Neuronal stem cell (in vitro differentiated cells): ENCODE data around the gene DNAAF1.

ENCODE experiments used
- DNase-seq: peaks from one replicate; pipeline ENCODE4 v3.0.0-alpha.2; 2013; ENCODE audit warnings: low spot score
- H2AFZ ChIP-seq: one replicate; pipeline ENCODE4 v1.6.1; 2013; ENCODE audit warnings: mild to moderate bottlenecking, low read length, inconsistent platforms
- H2AK5ac ChIP-seq: 2 replicates; pipeline ENCODE4 v1.6.1; 2013; ENCODE audit warnings: low read depth, mild to moderate bottlenecking, inconsistent platforms, low read length, moderate library complexity, mixed read lengths
- H2BK120ac ChIP-seq: 2 replicates; pipeline ENCODE4 v1.6.1; 2013; ENCODE audit warnings: low read depth, mild to moderate bottlenecking, inconsistent platforms, low read length, moderate library complexity, mixed read lengths
- H2BK12ac ChIP-seq: one replicate; pipeline ENCODE4 v1.6.1; 2013; ENCODE audit warnings: low read length, inconsistent platforms
- H2BK15ac ChIP-seq: 2 replicates; pipeline ENCODE4 v1.6.1; 2013; ENCODE audit warnings: mild to moderate bottlenecking, low read length, inconsistent platforms, mixed read lengths
- H2BK5ac ChIP-seq: one replicate; pipeline ENCODE4 v1.6.1; 2013; ENCODE audit warnings: inconsistent platforms, mild to moderate bottlenecking, low read length, moderate library complexity
- H3K14ac ChIP-seq: one replicate; pipeline ENCODE4 v1.6.1; 2013; ENCODE audit warnings: low read length, inconsistent platforms
- H3K18ac ChIP-seq: 2 replicates; pipeline ENCODE4 v1.6.1; 2013; ENCODE audit warnings: low read length, inconsistent platforms
- H3K23ac ChIP-seq: 2 replicates; pipeline ENCODE4 v1.6.1; 2013; ENCODE audit warnings: low read depth, mild to moderate bottlenecking, mixed read lengths, low read length, inconsistent platforms; ENCODE audit not compliant: poor library complexity
- H3K27ac ChIP-seq: replicated peaks from 3 replicates; pipeline ENCODE4 v1.5.1; 2013; ENCODE audit warnings: low read length, inconsistent platforms
- H3K27me3 ChIP-seq, 3 experiments: 2 replicates each; pipeline ENCODE4 v1.6.1; 2013; ENCODE audit warnings: low read length in 3 of 3, mild to moderate bottlenecking in 2 of 3, inconsistent platforms in 1 of 3, low read depth in 1 of 3, mixed read lengths in 1 of 3, moderate library complexity in 1 of 3; ENCODE audit not compliant: control insufficient read depth in 3 of 3, insufficient read depth in 3 of 3
- H3K36me3 ChIP-seq, 2 donors: replicated peaks in 1 of 2; 2 replicates each; pipeline ENCODE4 v1.6.1; 2013; ENCODE audit warnings: low read length in 2 of 2; ENCODE audit not compliant: control insufficient read depth in 2 of 2, insufficient read depth in 2 of 2
- H3K4ac ChIP-seq: 2 replicates; pipeline ENCODE4 v1.6.1; 2013; ENCODE audit warnings: inconsistent platforms, mild to moderate bottlenecking, low read length, moderate library complexity
- H3K4me1 ChIP-seq, 2 donors: 1 replicate in 1 of 2; 2 replicates in 1 of 2; pipeline ENCODE4 v1.6.1; 2013; ENCODE audit warnings: low read length in 2 of 2, low read depth in 1 of 2; ENCODE audit not compliant: control insufficient read depth in 2 of 2, insufficient read depth in 1 of 2
- H3K4me2 ChIP-seq: one replicate; pipeline ENCODE4 v1.6.1; 2013; ENCODE audit warnings: mild to moderate bottlenecking, low read length, inconsistent platforms; ENCODE audit not compliant: insufficient read depth, poor library complexity, severe bottlenecking
- H3K4me3 ChIP-seq, 2 donors: 2 replicates each; pipeline ENCODE4 v1.5.1; 2013; ENCODE audit warnings: low read length in 2 of 2, mild to moderate bottlenecking in 2 of 2, inconsistent platforms in 1 of 2, moderate library complexity in 1 of 2
- H3K79me1 ChIP-seq: one replicate; pipeline ENCODE4 v1.6.1; 2013; ENCODE audit warnings: low read depth, mild to moderate bottlenecking, inconsistent platforms, low read length, moderate library complexity
- H3K9ac ChIP-seq: one replicate; pipeline ENCODE4 v1.6.1; 2013; ENCODE audit warnings: mild to moderate bottlenecking, low read depth, low read length, inconsistent platforms; ENCODE audit not compliant: poor library complexity
- H3K9me3 ChIP-seq, 2 donors: replicated peaks in 1 of 2; 2 replicates each; pipeline versions ENCODE3 to v1.6.1; 2013; ENCODE audit warnings: low read length in 2 of 2, mild to moderate bottlenecking in 2 of 2, inconsistent platforms in 1 of 2, low read depth in 1 of 2, mixed read lengths in 1 of 2, moderate library complexity in 1 of 2; ENCODE audit not compliant: control insufficient read depth in 2 of 2, insufficient read depth in 1 of 2
- H4K8ac ChIP-seq: one replicate; pipeline ENCODE4 v1.6.1; 2013; ENCODE audit warnings: low read depth, mild to moderate bottlenecking, inconsistent platforms, low read length, moderate library complexity
- H4K91ac ChIP-seq: one replicate; pipeline ENCODE4 v1.6.1; 2013; ENCODE audit warnings: low read length, low read depth, mild to moderate bottlenecking, inconsistent platforms; ENCODE audit not compliant: poor library complexity
- WGBS, 2 donors: extraction: QIAGEN DNeasy Blood & Tissue Kit; methylation state at CpG; one replicate each; pipeline ENCODE4 v1.1.7; 2013; ENCODE audit warnings: missing lambda C conversion rate in 2 of 2, mixed read lengths in 1 of 2; ENCODE audit not compliant: insufficient read length in 2 of 2, insufficient replicate concordance in 1 of 2; ENCODE audit errors: extremely low coverage in 2 of 2; 5-methylcytosine and 5-hydroxymethylcytosine counted together

DNAAF1 gene

DNA sequence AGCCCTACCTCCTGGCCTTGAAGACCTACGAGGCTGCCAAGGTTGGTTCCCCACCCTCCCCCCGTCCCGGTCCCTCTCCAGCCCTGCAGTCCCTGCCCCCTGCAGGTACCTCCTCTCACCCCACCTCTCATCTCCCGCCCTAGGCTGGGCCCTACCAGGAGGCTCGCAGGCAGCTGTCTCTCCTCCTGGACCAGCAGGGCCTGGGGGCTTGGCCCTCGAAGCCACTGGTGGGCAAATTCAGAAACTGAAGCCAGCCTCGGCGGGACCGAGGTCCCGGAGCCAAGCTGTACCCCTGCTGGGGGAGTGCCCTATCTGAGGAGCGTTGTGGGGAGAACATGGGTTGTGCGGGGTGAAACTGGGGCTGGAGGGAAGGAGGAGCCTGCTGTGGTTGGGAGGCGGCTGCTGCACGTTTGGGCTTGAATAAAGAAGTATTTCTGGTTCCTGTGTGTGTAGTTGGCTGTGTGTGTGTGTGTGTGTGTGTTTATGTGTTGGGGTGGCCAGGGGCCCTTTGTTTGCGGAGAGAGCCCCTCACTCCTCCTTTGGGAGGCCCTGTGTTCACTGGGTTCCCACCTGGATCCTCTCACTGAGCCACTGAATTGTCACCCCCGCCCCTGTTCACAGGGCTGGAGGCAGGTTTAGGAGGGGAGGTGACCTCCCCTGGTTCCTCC is 51.8 kb downstream of the DNAAF1 start:
- Histone ChIP-seq H3K27me3 (peaks cover 0 to 52% (median 0%) of the 10 kb centered on the region in 3 experiments), H3K4ac (peak overlapping the region; percentile 12), H3K9ac (no peak overlapping the region), H2AK5ac (peak overlapping the region; percentile 81), H3K79me1 (no peaks in the 10 kb centered on the region), H2AFZ (peak overlapping the region; percentile 49), H3K9me3 (no peaks in the 10 kb centered on the region), H2BK12ac (no peak overlapping the region), H2BK120ac (peak overlapping the region; percentile 9), H3K4me1 (no peaks in the 10 kb centered on the region), H2BK15ac (peak overlapping the region; percentile 45), H3K14ac (no peak overlapping the region), H4K8ac (peak overlapping the region; percentile 17), H3K4me2 (no peak overlapping the region), H3K4me3 (no peak overlapping the region), H3K27ac (no peak overlapping the region), H3K23ac (peak overlapping the region; percentile 2), H3K18ac (peak overlapping the region; percentile 22), H2BK5ac (no peak overlapping the region), H3K36me3 (no peaks in the 10 kb centered on the region), H4K91ac (no peak overlapping the region)
- no CpG with 5 or more reads among the region's 16 CpGs for whole genome bisulfite sequencing, 2 donors
- DNase-seq: no peak

- Histone ChIP-seq H3K79me1 (no peaks in the 10 kb centered on the region), H3K23ac (peak overlapping the region; percentile 2), H3K27me3 (peaks cover 0 to 52% (median 0%) of the 10 kb centered on the region in 3 experiments), H4K8ac (no peak overlapping the region), H3K4ac (no peak overlapping the region), H3K4me2 (no peak overlapping the region), H3K18ac (peak overlapping the region; percentile 60), H3K4me3 (no peak overlapping the region), H3K27ac (no peak overlapping the region), H3K4me1 (no peaks in the 10 kb centered on the region), H2BK15ac (peak overlapping the region; percentile 18), H3K36me3 (no peaks in the 10 kb centered on the region), H2AK5ac (no peak overlapping the region), H2BK12ac (peak overlapping the region; percentile 82), H3K9me3 (no peaks in the 10 kb centered on the region), H3K14ac (no peak overlapping the region), H2AFZ (no peak overlapping the region), H4K91ac (peak overlapping the region; percentile 59), H2BK120ac (no peak overlapping the region), H2BK5ac (no peak overlapping the region), H3K9ac (no peak overlapping the region)
- no peak for DNase-seq
- WGBS, 2 donors: no CpG with 5 or more reads among the region's 14 CpGs
Measured at GRCh38 chr16:84197466-84198128, 52.5 kb downstream of the DNAAF1 start.

GRCh38 chr16:84198401-84198800 is 53.3 kb downstream of the DNAAF1 start:
- Histone ChIP-seq H3K27me3 (peaks cover 0 to 52% (median 0%) of the 10 kb centered on the region in 3 experiments), H2BK15ac (no peak overlapping the region), H4K91ac (no peak overlapping the region), H3K9ac (no peak overlapping the region), H3K4ac (no peak overlapping the region), H3K9me3 (no peaks in the 10 kb centered on the region), H4K8ac (no peak overlapping the region), H3K4me2 (no peak overlapping the region), H3K27ac (no peak overlapping the region), H3K18ac (no peak overlapping the region), H2AK5ac (no peak overlapping the region), H2BK120ac (no peak overlapping the region), H3K4me3 (no peak overlapping the region), H2AFZ (no peak overlapping the region), H3K4me1 (no peaks in the 10 kb centered on the region), H3K14ac (no peak overlapping the region), H3K23ac (no peak overlapping the region), H2BK5ac (no peak overlapping the region), H3K36me3 (no peaks in the 10 kb centered on the region), H2BK12ac (no peak overlapping the region), H3K79me1 (no peaks in the 10 kb centered on the region)
- no CpG with 5 or more reads among the region's 10 CpGs for WGBS, 2 donors
- DNase-seq: no peak

GRCh38 chr16:84199097-84199496 is 54.0 kb downstream of the DNAAF1 start:
- H3K4me3 ChIP-seq: no peak overlapping the region
- no peak overlapping the region for H4K8ac ChIP-seq
- no peak overlapping the region for H3K4me2 ChIP-seq
- H3K79me1 ChIP-seq: no peaks in the 10 kb centered on the region
- no peaks in the 10 kb centered on the region for H3K36me3 ChIP-seq
- H3K27me3 ChIP-seq: peaks cover 0 to 50% (median 0%) of the 10 kb centered on the region in 3 experiments
- H3K27ac ChIP-seq: no peak overlapping the region
- H4K91ac ChIP-seq: no peak overlapping the region
- H2BK120ac ChIP-seq: no peak overlapping the region
- DNase-seq: no peak
- H2BK15ac ChIP-seq: no peak overlapping the region
- no CpG with 5 or more reads among the region's 13 CpGs for WGBS, 2 donors
- H3K4ac ChIP-seq: no peak overlapping the region
- H3K18ac ChIP-seq: peak overlapping the region; percentile 30
- H3K4me1 ChIP-seq: no peaks in the 10 kb centered on the region
- peak overlapping the region; percentile 59 for H2AFZ ChIP-seq
- H3K9me3 ChIP-seq: no peaks in the 10 kb centered on the region
- H2AK5ac ChIP-seq: no peak overlapping the region
- H2BK5ac ChIP-seq: no peak overlapping the region
- no peak overlapping the region for H3K23ac ChIP-seq
- no peak overlapping the region for H3K9ac ChIP-seq
- no peak overlapping the region for H3K14ac ChIP-seq
- no peak overlapping the region for H2BK12ac ChIP-seq
